ENCODE data around the gene PCSK6.

The PCSK6 gene
- total RNA-seq = 1.1 to 3.0 reads per million in 2 donors

GRCh38 chr15:101489599-101490407 is at the start of gene PCSK6:
Gene PCSK6, minus strand, starts transcription at chr15:101489707. Its CDS starts 37 bp downstream, at chr15:101489670.
- DNase-seq = no peak

- no peak for DNase-seq
Observed at GRCh38 chr15:101538996-101539395, 49.5 kb upstream of the PCSK6 start.

GRCh38 chr15:101538177-101538576 is 48.7 kb upstream of the PCSK6 start:
- DNase-seq = no peak

GRCh38 chr15:101537483-101538080 is 48.1 kb upstream of the PCSK6 start:
- DNase-seq = no peak

- no peak for DNase-seq
Observed at GRCh38 chr15:101536875-101537405, 47.4 kb upstream of the PCSK6 start.

GRCh38 chr15:101536166-101536874 is 46.8 kb upstream of the PCSK6 start:
- no peak for DNase-seq

- no peak for DNase-seq
Observed at GRCh38 chr15:101535170-101535902, 45.8 kb upstream of the PCSK6 start.

- no peak for DNase-seq
Observed at GRCh38 chr15:101534376-101534970, 45.0 kb upstream of the PCSK6 start.

- no peak for DNase-seq
Observed at GRCh38 chr15:101533371-101534140, 44.0 kb upstream of the PCSK6 start.

GRCh38 chr15:101532865-101533264 is 43.4 kb upstream of the PCSK6 start:
- DNase-seq = no peak

GRCh38 chr15:101531170-101531569 is 41.7 kb upstream of the PCSK6 start:
- no peak for DNase-seq

GRCh38 chr15:101530224-101530958 is 40.9 kb upstream of the PCSK6 start:
- DNase-seq = no peak

- no peak for DNase-seq
Observed at GRCh38 chr15:101528917-101529299, 39.4 kb upstream of the PCSK6 start.

GRCh38 chr15:101528108-101528916 is 38.8 kb upstream of the PCSK6 start:
- DNase-seq = no peak

- DNase-seq = no peak
Observed at GRCh38 chr15:101526890-101527289, 37.4 kb upstream of the PCSK6 start.

GRCh38 chr15:101526442-101526841 is 36.9 kb upstream of the PCSK6 start:
- no peak for DNase-seq

GRCh38 chr15:101526021-101526420 is 36.5 kb upstream of the PCSK6 start:
- no peak for DNase-seq

GRCh38 chr15:101525087-101525669 is 35.7 kb upstream of the PCSK6 start:
- DNase-seq = no peak

GRCh38 chr15:101523560-101523940 is 34.0 kb upstream of the PCSK6 start:
- no peak for DNase-seq
